Endothelial cell of umbilical vein (primary cell): ENCODE data around the gene SIVA1. TPM values are rescaled to one million over a fixed set of nuclear protein-coding genes. Genes with fewer than 3 reads are reported as not detected.

Source experiments
- BruUV-seq: library from RNA; stranded (reverse); fragments of 400-500 nt; replicated peaks from 2 replicates; lab custom pipeline; 2021; lab: Mats Ljungman, UMichigan
- CTCF ChIA-PET: fragments of 300-600, 350-600 bp; sonication (Branson Sonifier 250); formaldehyde crosslinking; loops from one replicate; lab custom pipeline; 2021; ENCODE audit warnings: antibody characterized with exemption, inconsistent platforms; lab: Charles Lee
- POLR2A ChIA-PET: fragments of 300-600, 350-600 bp; sonication (Branson Sonifier 250); formaldehyde crosslinking; loops from one replicate; lab custom pipeline; 2021; ENCODE audit warnings: antibody characterized with exemption, inconsistent platforms; lab: Charles Lee
- DNase-seq: peaks from one replicate; pipeline ENCODE4 v3.0.0-alpha.2; 2011; ENCODE audit warnings: low read depth, low spot score
- FAIRE-seq: peaks from 2 replicates; lab custom pipeline; 2011; peaks lifted over from hg19 to GRCh38; lab: Jason Lieb, UNC
- H2AFZ ChIP-seq: 2 replicates; pipeline ENCODE4 v1.6.0; 2012; ENCODE audit warnings: low read depth, low read length, control low read depth, inconsistent platforms
- H3K27ac ChIP-seq: 2 replicates; pipeline ENCODE4 v1.5.1; 2011; ENCODE audit warnings: low read depth, mild to moderate bottlenecking, control low read depth, low read length, moderate library complexity; ENCODE audit not compliant: insufficient read depth
- H3K27me3 ChIP-seq, 2 experiments: 2 replicates each; pipeline versions ENCODE4 v1.6.0 to v1.6.1; 2011; ENCODE audit warnings: low read length in 2 of 2, mixed read lengths in 1 of 2; ENCODE audit not compliant: control insufficient read depth in 2 of 2, insufficient read depth in 2 of 2
- H3K36me3 ChIP-seq, 2 experiments: 2 replicates in 1 of 2; 3 replicates in 1 of 2; pipeline ENCODE4 v1.5.1; 2011; ENCODE audit warnings: low read length in 2 of 2, mild to moderate bottlenecking in 1 of 2, moderate library complexity in 1 of 2; ENCODE audit not compliant: control insufficient read depth in 2 of 2, insufficient read depth in 2 of 2; ENCODE audit errors: extremely low read depth in 1 of 2
- H3K4me1 ChIP-seq: 3 replicates; pipeline ENCODE4 v1.5.1; 2011; ENCODE audit warnings: mild to moderate bottlenecking, low read length; ENCODE audit not compliant: control insufficient read depth, insufficient read depth; ENCODE audit errors: extremely low read depth
- H3K4me2 ChIP-seq: 2 replicates; pipeline ENCODE4 v1.6.1; 2011; ENCODE audit warnings: low read length, control low read depth, mixed read lengths; ENCODE audit not compliant: insufficient read depth
- H3K4me3 ChIP-seq, 3 experiments: fragments of 200-600 bp in 1 of 3; sonication (generic), shearing (Covaris generic) in 1 of 3; replicated peaks in 1 of 3; 2 replicates each; pipeline ENCODE4 v1.5.1; 2011 to 2016; ENCODE audit warnings: control low read depth in 3 of 3, low read length in 3 of 3, mild to moderate bottlenecking in 2 of 3, inconsistent platforms in 1 of 3, low read depth in 1 of 3, moderate library complexity in 1 of 3; ENCODE audit not compliant: insufficient read depth in 1 of 3
- H3K79me2 ChIP-seq: 2 replicates; pipeline ENCODE4 v1.6.0; 2012; ENCODE audit warnings: low read length, inconsistent platforms; ENCODE audit not compliant: control insufficient read depth, insufficient read depth
- H3K9ac ChIP-seq: replicated peaks from 2 replicates; pipeline ENCODE3; 2011; ENCODE audit warnings: low read length, control low read depth; ENCODE audit not compliant: insufficient read depth; ENCODE audit errors: extremely low read depth
- H3K9me1 ChIP-seq: replicated peaks from 3 replicates; pipeline ENCODE4 v1.6.0; 2011; ENCODE audit warnings: mild to moderate bottlenecking, low read length; ENCODE audit not compliant: control insufficient read depth, insufficient read depth; ENCODE audit errors: extremely low read depth
- H3K9me3 ChIP-seq: replicated peaks from 2 replicates; pipeline ENCODE4 v1.5.1; 2012; ENCODE audit warnings: low read length, inconsistent platforms; ENCODE audit not compliant: control insufficient read depth, insufficient read depth
- H4K20me1 ChIP-seq: replicated peaks from 2 replicates; pipeline ENCODE3; 2011; ENCODE audit warnings: mild to moderate bottlenecking, low read length; ENCODE audit not compliant: control insufficient read depth, insufficient read depth; ENCODE audit errors: extremely low read depth
- CTCF ChIP-seq, 2 donors: IDR thresholded peaks; 1 replicate in 1 of 2; 2 replicates in 1 of 2; pipeline ENCODE4 v1.5.1; 2011; ENCODE audit warnings: low read length in 2 of 2, mild to moderate bottlenecking in 2 of 2, moderate library complexity in 2 of 2, control low read depth in 1 of 2, inconsistent platforms in 1 of 2, low read depth in 1 of 2; ENCODE audit not compliant: insufficient read depth in 1 of 2; ENCODE audit errors: extremely low read depth in 1 of 2
- EZH2 ChIP-seq: IDR thresholded peaks from 2 replicates; pipeline ENCODE4 v1.6.1; 2012; ENCODE audit warnings: borderline replicate concordance, low read depth, mild to moderate bottlenecking, moderate library complexity, low read length, inconsistent platforms; ENCODE audit not compliant: severe bottlenecking
- FOS ChIP-seq: IDR thresholded peaks from 2 replicates; pipeline ENCODE4 v1.6.1; 2011; ENCODE audit warnings: mild to moderate bottlenecking, low read length, moderate library complexity, borderline replicate concordance; ENCODE audit not compliant: insufficient read depth
- GATA2 ChIP-seq: IDR thresholded peaks from 2 replicates; pipeline ENCODE4 v1.7.0; 2011; ENCODE audit warnings: low read depth, mild to moderate bottlenecking, moderate library complexity, mixed read lengths, low read length; ENCODE audit not compliant: insufficient read length, insufficient read depth
- JUN ChIP-seq: IDR thresholded peaks from 2 replicates; pipeline ENCODE4 v1.6.1; 2011; ENCODE audit warnings: borderline replicate concordance, low read depth; ENCODE audit not compliant: insufficient read length, insufficient read depth
- MAX ChIP-seq: IDR thresholded peaks from 2 replicates; pipeline ENCODE4 v1.6.1; 2011; ENCODE audit not compliant: insufficient read depth, insufficient read length
- MYC ChIP-seq: IDR thresholded peaks from one replicate; pipeline ENCODE4 v1.6.1; 2011; ENCODE audit warnings: mild to moderate bottlenecking, low read depth, low read length
- POLR2A ChIP-seq: IDR thresholded peaks from 2 replicates; pipeline ENCODE4 v1.6.1; 2012; ENCODE audit warnings: low read depth, mild to moderate bottlenecking, control low read depth, low read length
- POLR2AphosphoS5 ChIP-seq: IDR thresholded peaks from 2 replicates; pipeline ENCODE4 v1.6.1; 2012; ENCODE audit warnings: low read depth, mild to moderate bottlenecking, control low read depth, low read length, moderate library complexity; ENCODE audit not compliant: insufficient read depth
- dilution Hi-C: fragments of 300-500 bp; cut with MboI; formaldehyde crosslinking; loops from one replicate; pipeline ENCODE4 v1.15.0; 2019; ENCODE audit warnings: low sequenced_read_pairs; ENCODE audit not compliant: extremely low pct_ligation_motif_present
- intact Hi-C: fragments of 100-400 bp; cut with micrococcal nuclease; formaldehyde crosslinking; loops from one replicate; pipeline ENCODE4 v1.10.0; 2022
- polyA plus RNA-seq, 4 experiments: library from polyadenylated mRNA; depleted of rRNA in 3 of 4; stranded (reverse) in 3 of 4; unstranded in 1 of 4; fragments of >200 nt; gene quantifications; 2 replicates each; pipeline versions ENCODE4 v1.2.1 to v1.2.3, GENCODE V29; 2011 to 2012; ENCODE audit warnings: missing spikeins in 1 of 4
- total RNA-seq: library from RNA; stranded (reverse); gene quantifications from 2 replicates; pipeline ENCODE4 v1.2.3, GENCODE V29; 2021

SIVA1 gene
- total and polyA plus RNA-seq, 2 donors (not counting 3 experiments of a cell fraction or from before 2014, with no cell fraction given), result 101 to 299 TPM

GRCh38 chr14:104712881-104713734, 39.8 kb upstream of the SIVA1 start:
- BruUV-seq, result no TSS peak
- intact Hi-C loops, result no loop called here
- H3K36me3 ChIP-seq, result peaks cover 15 to 49% of the 10 kb centered on the region in 2 experiments

More at GRCh38 chr14:104712881-104713734, 39.8 kb upstream of the SIVA1 start:
- DNase-seq (no peak), FAIRE-seq (no peak)
- Histone ChIP-seq H3K4me2 (no peak overlapping the region), H3K9me3 (no peaks in the 10 kb centered on the region), H3K9ac (no peak overlapping the region), H3K9me1 (no peaks in the 10 kb centered on the region), H3K27ac (no peak overlapping the region), H3K27me3 (no peaks in the 10 kb centered on the region), H3K4me3 (no peak overlapping the region), H3K79me2 (no peaks in the 10 kb centered on the region), H3K4me1 (no peaks in the 10 kb centered on the region), H4K20me1 (no peaks in the 10 kb centered on the region), H2AFZ (no peak overlapping the region)
- ChIA-PET POLR2A (no interaction called here), CTCF (no interaction called here)
- TF ChIP-seq JUN (no peak), GATA2 (no peak), CTCF (IDR thresholded peaks at IDR 0.05; ENCODE audit: extremely low read depth in 1 of 2, insufficient read depth in 1 of 2, low read depth in 1 of 2, low read length in 2 of 2) (no peak), MYC (no peak), POLR2AphosphoS5 (no peak), EZH2 (no peak), MAX (no peak), FOS (no peak), POLR2A (no peak)
- dilution Hi-C loops, result no loop called here
